Activated CD4-positive, alpha-beta T cell treated with anti-CD3 and anti-CD28 coated beads, Interleukin-2, amount 50 U/mL, for 48 hours (primary cell): ENCODE measurements around the gene C16orf86.

ENCODE experiments used
- DNase-seq, 2 experiments: peaks; one replicate each; pipeline ENCODE4 v3.0.0-alpha.2; 2020

The C16orf86 gene, protein sequence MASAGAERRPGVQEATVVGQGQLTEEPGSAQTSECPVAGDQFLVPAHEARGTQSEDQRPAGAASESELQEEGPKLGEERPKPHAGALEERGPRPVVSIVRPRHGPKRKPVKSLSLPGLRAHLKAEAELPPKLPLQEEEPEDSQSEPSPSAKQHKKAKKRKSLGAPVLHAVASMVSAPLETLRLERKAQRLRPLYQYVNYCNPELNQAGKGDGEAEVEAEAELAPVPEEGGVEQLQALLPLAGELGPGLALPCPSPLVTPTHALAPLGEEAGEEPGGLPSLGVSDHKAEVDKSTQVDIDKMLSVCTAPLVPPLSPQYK

DNA sequence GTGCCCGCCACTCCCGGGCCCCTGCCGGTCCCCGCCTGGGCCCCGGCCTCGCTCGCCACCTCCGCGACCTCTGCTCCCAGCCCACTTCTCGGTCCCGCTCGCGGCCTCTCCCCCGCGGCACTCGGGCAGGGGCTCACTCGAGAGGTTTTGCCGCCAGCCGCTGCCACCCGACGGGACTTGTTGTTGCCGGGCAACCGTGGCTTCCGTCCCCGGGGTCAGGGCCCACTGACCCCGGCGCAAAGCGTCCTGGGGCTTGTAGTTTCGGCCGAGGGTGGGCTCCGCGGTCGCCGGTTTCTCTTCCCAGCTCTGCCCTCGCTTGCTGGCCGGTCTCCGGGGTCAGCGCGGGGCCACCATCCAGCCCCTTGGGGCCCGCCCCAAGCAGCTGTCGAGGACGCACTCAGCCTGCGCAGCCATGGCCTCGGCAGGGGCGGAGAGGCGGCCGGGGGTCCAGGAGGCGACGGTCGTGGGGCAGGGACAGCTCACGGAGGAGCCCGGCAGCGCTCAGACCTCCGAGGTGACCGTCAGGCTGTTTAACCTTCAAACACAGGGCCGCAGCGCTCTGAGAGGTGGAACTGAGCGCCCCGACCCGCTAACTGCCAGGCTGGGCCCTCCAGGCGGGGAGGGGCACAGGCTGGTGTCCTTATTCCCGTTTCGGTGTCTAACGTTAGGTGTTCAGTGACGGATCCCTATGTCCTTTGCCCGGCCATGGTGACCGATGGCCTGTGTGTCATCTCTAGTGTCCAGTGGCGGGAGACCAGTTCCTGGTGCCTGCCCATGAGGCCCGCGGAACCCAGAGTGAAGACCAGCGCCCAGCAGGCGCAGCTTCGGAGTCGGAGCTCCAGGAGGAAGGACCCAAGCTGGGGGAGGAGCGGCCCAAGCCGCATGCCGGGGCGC, at the start of gene C16orf86, which contains the start of gene ENKD1:
Gene C16orf86, plus strand, starts transcription at position 256 of the 894 bp plus-strand sequence. Its CDS starts 157 bp downstream, at position 413.
Gene ENKD1, minus strand, starts transcription at position 192 of the 894 bp plus-strand sequence. CDS start 308 bp downstream, outside the sequence.
- DNase-seq, result peak; percentile 78 to 83

DNA sequence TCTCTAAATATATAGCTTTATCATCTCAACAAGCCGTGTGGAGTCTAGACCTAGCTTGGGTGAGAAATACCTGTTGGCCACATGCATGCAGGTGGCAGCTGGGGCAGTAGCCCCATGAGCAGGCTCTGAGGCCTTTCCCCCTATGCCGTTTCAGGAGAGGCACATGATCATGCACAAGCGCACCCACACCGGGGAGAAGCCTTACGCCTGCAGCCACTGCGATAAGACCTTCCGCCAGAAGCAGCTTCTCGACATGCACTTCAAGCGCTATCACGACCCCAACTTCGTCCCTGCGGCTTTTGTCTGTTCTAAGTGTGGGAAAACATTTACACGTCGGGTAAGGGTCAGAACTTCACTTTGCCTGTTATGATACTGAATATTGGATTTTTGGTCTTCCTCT, 38.4 kb upstream of the C16orf86 start:
- DNase-seq, result no peak

DNA sequence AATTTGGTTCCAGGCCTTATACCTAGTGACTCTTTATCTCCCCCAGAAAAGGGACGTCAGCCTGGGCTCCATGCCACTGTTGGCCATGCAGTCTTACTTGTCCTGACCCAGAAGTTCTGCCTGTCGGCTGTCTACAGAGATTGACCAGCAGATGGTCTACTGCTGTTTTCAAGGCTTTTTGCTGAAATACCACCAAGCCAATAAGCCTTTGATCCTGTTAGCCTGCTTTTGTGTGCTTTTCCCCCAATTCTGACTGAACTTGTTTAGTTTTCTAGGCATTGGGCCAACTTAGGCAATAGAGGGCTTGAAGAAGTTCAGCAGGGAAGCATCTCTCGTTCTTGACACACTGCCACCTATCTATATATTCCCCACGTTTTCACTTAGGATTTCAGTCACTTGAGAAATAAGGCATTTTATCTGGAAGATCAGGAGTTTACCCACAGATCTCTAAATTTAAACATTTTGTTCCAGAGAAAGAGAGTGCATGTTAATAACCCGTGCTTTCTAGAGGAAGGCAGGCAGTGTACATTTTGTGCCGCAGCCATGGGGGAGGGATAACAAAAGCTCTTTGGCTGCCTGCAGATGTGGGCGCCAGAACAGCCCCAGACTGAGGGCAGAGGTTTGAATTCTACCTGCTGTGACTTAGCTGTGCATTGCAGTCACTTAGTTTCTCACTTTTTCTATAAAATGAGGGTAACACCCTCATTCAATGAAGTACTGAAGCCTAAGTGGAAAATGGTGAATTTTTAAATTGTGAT, 34.0 kb upstream of the C16orf86 start:
- DNase-seq, result no peak

DNA sequence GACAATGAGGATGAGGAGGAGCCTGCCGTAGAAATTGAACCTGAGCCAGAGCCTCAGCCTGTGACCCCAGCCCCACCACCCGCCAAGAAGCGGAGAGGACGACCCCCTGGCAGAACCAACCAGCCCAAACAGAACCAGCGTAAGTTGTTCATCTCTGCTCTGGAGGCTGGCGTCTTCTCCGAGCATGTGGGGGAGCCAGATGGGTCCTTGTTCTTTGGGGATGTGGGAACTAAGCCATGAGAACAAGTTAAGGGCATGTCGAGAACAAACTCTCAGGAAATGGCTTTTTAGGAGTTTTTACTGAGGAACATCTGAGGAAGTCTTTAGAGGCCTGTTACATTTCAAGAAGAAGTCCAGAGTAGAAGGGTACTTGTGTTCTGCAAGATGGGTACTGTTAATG, 29.9 kb upstream of the C16orf86 start:
- DNase-seq, result no peak

DNA sequence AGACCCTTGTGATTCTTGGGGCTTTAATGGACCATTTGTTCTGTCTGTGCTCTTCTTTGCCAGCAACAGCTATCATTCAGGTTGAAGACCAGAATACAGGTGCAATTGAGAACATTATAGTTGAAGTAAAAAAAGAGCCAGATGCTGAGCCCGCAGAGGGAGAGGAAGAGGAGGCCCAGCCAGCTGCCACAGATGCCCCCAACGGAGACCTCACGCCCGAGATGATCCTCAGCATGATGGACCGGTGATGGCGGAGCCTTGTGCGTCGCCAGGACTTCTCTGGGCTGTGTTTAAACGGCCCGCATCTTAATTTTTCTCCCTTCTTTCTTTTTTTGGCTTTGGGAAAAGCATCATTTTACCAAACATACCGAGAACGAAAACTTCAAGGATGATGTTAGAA, 29.0 kb upstream of the C16orf86 start:
- DNase-seq, result no peak

DNA sequence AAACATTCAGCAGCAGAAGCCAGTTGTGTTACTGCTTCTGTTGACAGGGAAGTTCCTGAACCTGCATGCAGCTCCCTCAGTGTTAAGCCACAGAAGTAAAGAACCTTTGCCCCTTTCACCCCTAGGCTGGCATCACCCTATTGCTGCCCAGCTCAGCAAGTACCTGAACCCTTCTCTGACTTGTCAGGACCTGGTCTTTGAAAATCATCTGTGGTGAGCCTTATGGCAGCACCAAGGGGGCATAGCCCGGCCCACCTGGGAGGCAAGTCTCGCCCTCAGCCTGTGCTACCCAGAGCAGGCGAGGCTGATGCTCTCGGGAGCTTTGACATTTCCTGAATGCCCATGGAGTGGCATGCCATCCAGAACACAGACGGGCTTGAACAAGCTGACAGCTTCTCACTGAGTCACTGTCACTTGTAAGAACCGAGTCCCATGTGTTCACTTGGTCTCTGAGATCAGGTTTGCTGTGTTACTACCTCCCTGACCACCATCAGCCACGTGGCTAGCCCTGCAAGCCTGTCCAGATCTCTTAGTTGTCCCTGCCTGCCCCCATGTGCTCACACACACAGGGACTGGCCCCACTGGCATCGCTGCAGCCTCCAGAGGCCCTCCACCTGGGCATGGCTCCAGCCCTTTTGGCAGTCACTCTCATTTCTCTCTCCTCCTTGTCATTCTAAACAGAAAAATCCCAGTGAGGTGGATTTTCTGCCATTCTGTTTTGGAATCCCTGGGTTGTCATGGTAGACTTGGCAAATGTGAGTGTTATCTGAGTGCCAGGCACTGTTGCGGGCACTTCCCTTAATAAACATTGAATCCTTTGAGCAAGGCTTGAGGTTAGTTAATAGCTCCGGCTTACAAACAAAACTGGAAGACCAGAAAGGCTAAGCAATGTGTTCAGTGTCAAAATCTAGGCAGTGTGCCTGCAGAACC, 24.6 kb upstream of the C16orf86 start:
- DNase-seq, result no peak

DNA sequence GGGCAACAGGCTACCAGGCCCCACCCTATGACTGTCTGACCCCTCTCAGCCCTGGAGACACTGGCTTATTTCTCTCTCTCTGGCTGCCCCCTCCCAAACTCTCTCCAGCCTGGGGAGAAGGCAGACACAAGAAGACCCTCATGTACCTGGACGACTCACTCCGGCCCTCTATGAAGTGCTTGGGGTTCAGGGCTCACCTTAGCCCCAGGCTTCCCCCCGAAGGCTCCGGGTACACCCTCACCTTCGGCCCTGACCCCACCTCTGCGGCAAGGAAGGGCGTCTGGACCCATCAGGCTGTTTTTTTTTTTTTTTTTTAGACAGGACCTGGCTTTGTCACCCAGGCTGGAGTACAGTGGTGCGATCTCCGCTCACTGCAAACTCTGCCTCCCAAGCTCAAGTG, 22.6 kb upstream of the C16orf86 start:
- DNase-seq, result no peak

DNA sequence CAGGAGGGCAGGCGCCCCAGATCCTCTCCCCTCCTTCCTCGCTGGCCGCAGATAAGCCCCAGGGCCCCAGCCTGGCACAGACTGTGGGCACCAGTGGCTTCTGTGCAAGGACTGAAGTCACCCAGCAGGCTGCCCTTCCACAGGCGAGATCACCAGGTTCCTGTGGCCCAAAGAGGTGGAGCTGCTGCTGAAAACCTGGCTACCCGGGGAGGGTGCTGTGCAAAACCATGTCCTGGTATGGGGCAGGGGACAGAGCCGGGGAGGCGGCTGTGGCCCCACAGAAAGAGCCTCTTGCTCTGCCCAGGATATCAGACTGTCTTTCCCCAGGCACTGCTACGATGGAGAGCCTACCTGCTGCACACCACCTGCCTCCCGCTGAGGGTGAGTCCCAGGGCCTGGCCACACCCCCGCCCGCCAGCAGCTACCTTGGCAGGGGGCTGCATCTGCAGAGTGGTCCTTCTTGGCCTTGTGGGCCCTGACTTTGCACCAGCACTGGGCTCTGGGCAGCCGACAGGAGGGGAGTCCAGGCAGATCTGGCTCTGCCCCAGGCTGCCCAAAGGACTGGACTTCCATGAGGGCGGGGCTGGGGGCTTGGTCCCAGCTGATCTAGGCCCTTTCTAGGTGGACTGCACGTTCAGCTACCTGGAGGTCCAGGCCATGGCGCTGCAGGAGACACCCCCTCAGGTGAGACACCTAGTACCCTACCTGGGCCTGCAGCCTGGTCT, 21.1 kb upstream of the C16orf86 start:
- no peak for DNase-seq

DNA sequence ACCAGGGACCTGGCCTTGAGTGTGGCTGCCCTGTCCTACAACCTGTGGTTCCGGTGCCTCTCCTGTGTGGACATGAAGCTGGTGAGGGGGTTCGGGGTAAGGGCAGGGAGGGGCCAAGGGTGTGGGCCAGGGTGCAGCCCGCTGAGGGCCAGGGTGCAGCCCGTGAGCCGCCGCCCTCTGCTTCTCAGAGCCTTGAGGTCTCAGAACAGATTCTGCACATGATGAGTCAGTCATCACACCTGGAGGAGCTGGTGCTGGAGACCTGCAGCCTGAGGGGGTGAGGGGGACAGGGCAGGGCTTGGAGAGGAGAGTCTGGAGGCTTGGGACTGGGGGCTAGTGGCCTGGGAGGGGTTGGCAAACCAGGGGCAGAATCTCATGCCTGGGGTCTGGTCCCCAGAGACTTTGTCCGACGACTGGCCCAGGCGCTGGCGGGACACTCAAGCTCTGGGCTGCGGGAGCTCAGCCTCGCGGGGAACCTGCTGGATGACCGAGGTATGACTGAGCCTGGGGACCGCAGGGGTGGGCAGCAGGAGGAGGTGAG, 19.4 kb upstream of the C16orf86 start:
- DNase-seq, result no peak

DNA sequence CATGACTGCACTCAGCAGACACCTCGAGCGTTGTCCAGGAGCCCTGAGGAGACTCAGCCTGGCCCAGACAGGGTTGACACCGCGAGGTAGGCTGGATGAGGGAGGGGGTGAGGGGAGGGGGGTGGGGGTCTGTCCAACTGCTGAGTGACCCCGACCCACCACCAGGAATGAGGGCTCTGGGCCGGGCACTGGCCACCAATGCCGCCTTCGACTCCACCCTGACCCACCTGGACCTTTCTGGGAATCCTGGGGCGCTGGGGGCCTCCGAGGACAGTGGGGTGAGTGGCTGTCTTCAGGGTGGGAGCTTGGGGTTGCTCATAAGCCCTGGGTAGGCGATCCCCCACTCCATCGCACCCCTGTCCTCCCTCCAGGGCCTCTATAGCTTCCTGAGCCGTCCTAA, 18.9 kb upstream of the C16orf86 start:
- no peak for DNase-seq

DNA sequence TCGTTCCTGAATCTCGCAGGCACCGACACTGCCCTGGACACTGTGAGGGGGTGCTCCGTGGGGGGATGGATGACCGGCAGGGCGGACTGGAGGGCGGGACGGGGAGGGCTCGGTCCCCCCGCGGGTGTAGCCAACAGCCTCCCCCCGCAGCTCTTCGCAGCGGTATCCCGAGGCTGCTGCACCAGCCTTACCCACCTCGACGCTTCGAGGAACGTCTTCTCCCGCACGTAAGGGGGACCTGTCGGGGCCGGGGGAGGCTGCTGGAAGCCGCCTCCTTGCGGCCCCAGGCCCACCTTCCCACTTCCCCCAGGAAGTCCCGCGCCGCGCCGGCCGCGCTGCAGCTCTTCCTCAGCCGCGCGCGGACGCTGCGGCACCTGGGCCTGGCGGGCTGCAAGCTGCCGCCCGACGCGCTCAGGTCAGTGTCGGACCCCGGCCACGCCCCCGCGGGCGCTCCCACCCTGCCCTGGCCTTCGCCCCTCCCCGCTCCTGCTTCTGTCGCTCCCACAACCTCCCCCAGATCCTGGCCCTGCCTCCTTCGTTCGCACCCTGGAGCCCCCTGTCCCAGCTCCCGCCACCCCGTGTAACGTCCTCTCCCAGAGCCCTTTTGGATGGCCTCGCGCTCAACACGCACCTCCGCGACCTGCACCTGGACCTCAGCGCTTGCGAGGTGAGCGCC, 18.4 kb upstream of the C16orf86 start:
- DNase-seq, result no peak

DNA sequence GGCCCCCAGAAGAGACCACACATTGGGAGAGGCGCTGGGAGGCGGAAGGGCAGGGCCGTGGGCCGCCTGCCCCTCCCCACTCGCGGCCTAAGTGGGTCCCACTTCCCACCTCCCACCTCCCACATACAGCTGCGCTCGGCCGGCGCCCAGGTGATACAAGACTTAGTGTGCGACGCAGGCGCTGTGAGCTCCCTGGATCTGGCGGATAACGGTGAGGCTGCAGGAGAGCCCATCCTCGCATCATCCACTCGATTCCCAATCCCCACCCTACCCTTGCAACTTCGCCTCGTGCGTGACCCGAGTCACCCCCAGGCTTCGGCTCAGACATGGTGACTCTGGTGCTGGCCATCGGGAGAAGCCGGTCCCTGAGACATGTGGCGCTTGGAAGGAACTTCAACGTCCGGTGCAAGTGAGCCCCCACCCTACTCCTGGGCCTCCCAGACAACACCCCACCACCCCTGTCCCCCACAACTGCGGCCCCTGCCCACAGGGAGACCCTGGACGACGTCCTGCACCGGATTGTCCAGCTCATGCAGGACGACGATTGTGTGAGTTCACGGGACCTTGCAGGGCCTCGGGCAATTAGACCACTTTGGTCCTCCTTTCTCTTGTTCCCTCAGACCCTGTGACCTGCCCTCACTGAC, 17.7 kb upstream of the C16orf86 start:
- no peak for DNase-seq

DNA sequence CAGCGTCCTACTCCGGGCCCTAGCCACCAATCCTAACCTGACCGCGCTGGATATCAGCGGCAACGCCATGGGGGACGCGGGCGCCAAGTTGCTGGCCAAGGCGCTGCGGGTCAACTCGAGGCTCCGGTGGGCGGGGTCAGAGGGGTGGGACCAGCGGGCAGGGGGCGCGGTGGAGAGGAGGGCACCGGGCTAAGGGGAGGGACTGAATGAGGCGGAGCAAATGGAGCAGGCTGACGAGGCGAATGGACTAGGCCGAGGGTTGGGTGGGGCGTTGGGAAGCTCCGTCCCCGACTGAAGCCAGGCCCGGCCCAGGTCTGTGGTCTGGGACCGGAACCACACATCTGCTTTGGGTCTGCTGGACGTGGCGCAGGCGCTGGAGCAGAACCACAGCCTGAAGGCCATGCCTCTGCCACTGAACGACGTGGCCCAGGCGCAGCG, 17.1 kb upstream of the C16orf86 start:
- no peak for DNase-seq

DNA sequence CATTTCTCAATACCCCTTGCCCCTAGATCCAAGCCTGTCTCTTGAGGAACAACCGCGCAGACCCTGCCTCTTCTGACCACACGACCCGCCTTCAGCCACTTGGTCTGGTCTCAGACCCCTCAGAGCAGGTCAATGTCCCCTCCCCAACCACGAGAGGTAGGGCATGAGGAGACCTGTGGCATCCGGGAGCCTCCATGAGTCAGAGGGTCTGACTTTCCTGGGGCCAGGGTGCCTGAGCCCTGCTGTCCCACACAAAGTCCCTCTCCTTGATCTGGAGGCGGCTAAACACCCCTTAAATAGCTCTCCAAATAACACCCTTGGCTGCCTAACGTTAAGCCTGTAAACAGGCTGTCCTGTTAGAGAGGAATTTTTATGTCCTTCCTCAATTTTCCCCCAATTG, 16.6 kb upstream of the C16orf86 start:
- DNase-seq, result no peak

DNA sequence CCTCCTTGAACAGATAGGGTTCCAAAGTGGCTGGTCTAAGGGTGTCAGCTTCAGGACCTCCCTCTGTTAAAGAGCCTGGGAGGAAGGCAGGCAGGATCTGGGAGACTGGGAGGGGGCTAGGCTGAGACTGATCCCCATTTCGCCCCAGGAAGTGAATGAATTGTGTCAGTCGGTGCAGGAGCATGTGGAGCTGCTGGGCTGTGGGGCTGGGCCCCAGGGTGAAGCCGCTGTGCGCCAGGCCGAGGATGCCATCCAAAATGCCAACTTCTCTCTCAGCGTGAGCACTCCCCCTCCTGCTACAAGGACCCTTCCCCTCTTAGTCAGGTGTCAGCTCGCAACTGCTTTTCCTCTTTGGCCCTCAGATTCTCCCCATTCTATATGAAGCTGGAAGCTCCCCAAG, 15.6 kb upstream of the C16orf86 start:
- DNase-seq, result no peak

DNA sequence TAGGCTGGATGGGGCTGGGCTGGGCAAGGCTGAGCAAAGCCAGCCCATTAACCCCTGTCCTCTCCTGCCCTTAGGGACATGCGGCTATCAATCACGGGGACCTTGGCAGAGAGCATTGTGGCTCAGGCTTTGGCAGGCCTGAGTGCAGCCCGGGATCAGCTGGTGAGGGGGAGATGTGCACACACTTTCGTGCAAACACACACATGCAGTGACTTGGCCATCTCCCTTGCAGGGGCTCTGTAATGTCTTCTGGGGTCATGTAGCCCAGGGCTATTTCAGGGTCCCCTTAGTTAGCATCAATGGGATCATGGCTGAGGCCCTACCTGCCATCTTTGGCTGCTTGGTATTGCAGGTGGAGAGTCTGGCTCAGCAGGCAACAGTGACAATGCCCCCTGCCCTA, 14.8 kb upstream of the C16orf86 start:
- no peak for DNase-seq

DNA sequence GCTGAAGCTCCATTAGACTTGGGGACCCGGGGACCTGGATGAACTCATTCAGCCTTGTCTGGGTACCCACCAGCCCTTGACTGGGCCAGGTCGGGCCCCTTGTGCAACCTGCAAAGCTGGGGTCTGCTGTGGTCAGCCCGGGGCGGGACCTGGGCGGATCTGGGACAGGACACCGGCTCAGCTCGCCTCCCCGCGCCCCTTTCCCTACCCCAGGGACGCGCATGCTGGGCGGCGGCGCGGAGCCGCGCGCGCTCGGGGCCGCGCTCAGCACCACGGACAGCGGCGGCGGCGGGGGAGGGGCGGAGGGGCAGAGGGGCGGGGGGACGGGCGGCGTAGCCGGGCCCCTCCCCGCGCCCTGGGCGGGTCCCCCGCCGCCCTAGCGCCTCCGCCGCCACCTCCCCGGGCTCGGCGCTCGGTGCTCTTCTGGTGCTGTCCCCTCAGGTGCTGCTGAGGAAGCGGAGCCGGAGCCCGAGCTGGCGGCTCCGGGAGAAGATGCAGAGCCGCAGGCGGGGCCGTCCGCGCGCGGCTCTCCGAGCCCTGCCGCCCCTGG, 14.0 kb upstream of the C16orf86 start:
- DNase-seq, result no peak

DNA sequence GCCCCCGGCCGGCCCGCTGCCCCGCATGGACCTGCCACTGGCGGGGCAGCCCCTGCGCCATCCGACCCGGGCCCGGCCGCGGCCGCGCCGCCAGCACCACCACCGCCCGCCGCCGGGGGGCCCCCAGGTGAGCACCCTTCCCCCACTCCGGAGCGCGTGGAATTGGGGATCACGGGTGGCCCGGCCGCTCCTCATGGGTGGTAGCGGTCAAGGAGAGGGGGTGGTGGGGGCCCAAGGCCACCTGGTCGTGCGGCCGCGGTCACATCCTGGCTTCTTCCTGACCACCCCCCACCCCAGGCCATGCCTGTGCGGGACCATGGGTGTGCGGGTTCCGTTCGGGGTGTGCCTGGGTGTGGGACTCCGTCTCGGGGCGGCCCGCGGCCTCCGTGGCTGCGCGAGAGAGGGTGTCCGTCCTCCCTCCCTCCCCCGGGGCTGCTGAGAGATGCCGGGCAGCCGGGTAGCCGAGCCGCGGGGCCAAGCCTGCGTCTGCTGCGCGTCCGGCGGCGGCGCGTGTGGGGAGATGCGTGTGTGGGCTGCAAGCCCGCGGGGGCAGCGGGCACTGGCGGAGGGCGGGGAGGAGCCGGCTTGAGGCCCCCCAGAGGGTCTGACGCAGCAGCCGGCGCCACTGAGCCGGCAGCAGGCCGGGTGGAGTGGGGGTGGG, 13.4 kb upstream of the C16orf86 start:
- no peak for DNase-seq

DNA sequence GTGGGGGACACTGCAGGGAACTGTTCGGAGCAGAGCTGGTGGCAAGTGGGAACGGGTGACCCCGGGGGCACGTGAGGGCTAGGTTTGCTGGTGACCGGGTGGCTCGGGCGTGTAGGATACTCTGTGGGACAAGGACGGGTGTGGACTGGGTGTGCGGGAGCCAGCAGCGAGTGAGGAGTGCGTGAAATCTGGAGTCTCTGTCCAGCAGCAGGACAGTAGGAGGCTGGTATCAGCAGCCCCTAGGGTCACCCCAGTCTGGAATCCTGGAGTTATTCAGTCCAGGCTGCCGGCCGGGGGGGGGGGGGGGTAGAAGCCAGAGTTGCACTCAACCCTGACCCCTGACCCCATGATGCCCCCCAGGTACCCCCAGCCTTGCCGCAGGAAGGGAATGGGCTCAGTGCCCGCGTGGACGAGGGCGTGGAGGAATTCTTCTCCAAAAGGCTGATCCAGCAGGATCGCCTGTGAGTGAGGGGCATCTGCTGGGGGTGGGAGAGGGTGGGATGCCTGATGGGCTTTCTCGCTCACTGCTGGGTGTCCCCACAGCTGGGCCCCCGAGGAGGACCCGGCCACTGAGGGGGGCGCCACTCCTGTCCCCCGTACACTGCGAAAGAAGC, 12.7 kb upstream of the C16orf86 start:
- no peak for DNase-seq
